CD14-positive monocyte (primary cell): ENCODE data around the gene TMX1. TPM values are rescaled to one million over a fixed set of nuclear protein-coding genes. Genes with fewer than 3 reads are reported as not detected.

Source experiments
- DNase-seq, 3 donors: peaks; one replicate each; pipeline ENCODE4 v3.0.0-alpha.2; 2011 to 2022
- H2AFZ ChIP-seq: 2 replicates; pipeline ENCODE4 v1.6.0; 2012; ENCODE audit warnings: mild to moderate bottlenecking, low read depth, low read length, inconsistent platforms; ENCODE audit not compliant: insufficient read depth, poor library complexity, severe bottlenecking
- H3K27ac ChIP-seq, 2 donors: 1 replicate in 1 of 2; 2 replicates in 1 of 2; pipeline ENCODE4 v1.5.1; 2012 to 2013; ENCODE audit warnings: low read length in 2 of 2, control low read depth in 1 of 2, inconsistent platforms in 1 of 2, low read depth in 1 of 2, mild to moderate bottlenecking in 1 of 2
- H3K27me3 ChIP-seq, 2 donors: one replicate each; pipeline versions ENCODE4 v1.6.0 to v1.6.1; 2011 to 2013; ENCODE audit warnings: low read length in 2 of 2; ENCODE audit not compliant: control insufficient read depth in 2 of 2, insufficient read depth in 2 of 2
- H3K36me3 ChIP-seq, 2 donors: replicated peaks in 1 of 2; 1 replicate in 1 of 2; 2 replicates in 1 of 2; pipeline versions ENCODE4 v1.5.1 to v1.6.1; 2012 to 2013; ENCODE audit warnings: low read length in 2 of 2, control low read depth in 1 of 2, inconsistent platforms in 1 of 2, mild to moderate bottlenecking in 1 of 2; ENCODE audit not compliant: insufficient read depth in 2 of 2, control insufficient read depth in 1 of 2
- H3K4me1 ChIP-seq, 2 donors: 1 replicate in 1 of 2; 2 replicates in 1 of 2; pipeline versions ENCODE4 v1.5.1 to v1.6.1; 2012 to 2013; ENCODE audit warnings: low read length in 2 of 2, control low read depth in 1 of 2, inconsistent platforms in 1 of 2, mild to moderate bottlenecking in 1 of 2, moderate library complexity in 1 of 2; ENCODE audit not compliant: insufficient read depth in 2 of 2, control insufficient read depth in 1 of 2
- H3K4me2 ChIP-seq: replicated peaks from 2 replicates; pipeline ENCODE3; 2012; ENCODE audit warnings: low read length, moderate library complexity, mild to moderate bottlenecking; ENCODE audit not compliant: poor library complexity, severe bottlenecking; ENCODE audit errors: extremely low read depth
- H3K4me3 ChIP-seq, 3 experiments: fragments of 200-600 bp in 1 of 3; sonication (generic) in 1 of 3; replicated peaks in 1 of 3; 1 replicate in 2 of 3; 2 replicates in 1 of 3; pipeline ENCODE4 v1.5.1; 2011 to 2013; ENCODE audit warnings: low read length in 3 of 3, mild to moderate bottlenecking in 3 of 3, control low read depth in 2 of 3, low read depth in 2 of 3, inconsistent platforms in 1 of 3, moderate library complexity in 1 of 3
- H3K79me2 ChIP-seq: 2 replicates; pipeline ENCODE4 v1.6.0; 2012; ENCODE audit warnings: mild to moderate bottlenecking, control low read depth, inconsistent platforms, low read length, moderate library complexity; ENCODE audit not compliant: insufficient read depth
- H3K9ac ChIP-seq: 2 replicates; pipeline ENCODE4 v1.6.0; 2017; ENCODE audit warnings: low read length, mild to moderate bottlenecking; ENCODE audit not compliant: insufficient read depth, poor library complexity, severe bottlenecking
- H3K9me3 ChIP-seq, 2 donors: replicated peaks in 1 of 2; 1 replicate in 1 of 2; 2 replicates in 1 of 2; pipeline versions ENCODE4 v1.5.1 to v1.6.1; 2012 to 2013; ENCODE audit warnings: low read length in 2 of 2, control low read depth in 1 of 2; ENCODE audit not compliant: control insufficient read depth in 1 of 2, insufficient read depth in 1 of 2
- H4K20me1 ChIP-seq: 2 replicates; pipeline ENCODE4 v1.6.0; 2012; ENCODE audit warnings: mild to moderate bottlenecking, low read length, control low read depth, moderate library complexity; ENCODE audit not compliant: insufficient read depth
- H3K27ac Mint-ChIP-seq, 7 donors: one replicate each; pipeline ENCODE4 v1.8.0; 2020; ENCODE audit warnings: mild to moderate bottlenecking in 7 of 7, mixed read lengths in 7 of 7, moderate library complexity in 6 of 7, inconsistent platforms in 2 of 7
- H3K27me3 Mint-ChIP-seq, 3 donors: one replicate each; pipeline ENCODE4 v1.8.0; 2021 to 2022; ENCODE audit warnings: low read depth in 3 of 3, mild to moderate bottlenecking in 3 of 3, mixed read lengths in 3 of 3, moderate library complexity in 3 of 3, inconsistent platforms in 1 of 3
- H3K36me3 Mint-ChIP-seq, 2 donors: one replicate each; pipeline ENCODE4 v1.8.0; 2020; ENCODE audit warnings: mixed read lengths in 2 of 2, inconsistent platforms in 1 of 2, mild to moderate bottlenecking in 1 of 2
- H3K4me1 Mint-ChIP-seq: one replicate; pipeline ENCODE4 v1.8.0; 2020; ENCODE audit warnings: mild to moderate bottlenecking, mixed read lengths
- H3K4me3 Mint-ChIP-seq, 2 donors: one replicate each; pipeline ENCODE4 v1.8.0; 2020; ENCODE audit warnings: mild to moderate bottlenecking in 2 of 2, mixed read lengths in 2 of 2, moderate library complexity in 1 of 2
- H3K9me3 Mint-ChIP-seq, 7 donors: one replicate each; pipeline ENCODE4 v1.8.0; 2020 to 2022; ENCODE audit warnings: mixed read lengths in 7 of 7, mild to moderate bottlenecking in 6 of 7, moderate library complexity in 6 of 7, inconsistent platforms in 2 of 7
- CTCF ChIP-seq: fragments of 200-600 bp; IDR thresholded peaks from one replicate; pipeline ENCODE4 v1.8.0; 2022; ENCODE audit warnings: antibody characterized with exemption, mild to moderate bottlenecking
- WGBS: methylation state at CpG from one replicate; pipeline ENCODE4 v1.1.5; 2013; ENCODE audit warnings: missing lambda C conversion rate; ENCODE audit not compliant: insufficient coverage; 5-methylcytosine and 5-hydroxymethylcytosine counted together
- intact Hi-C, 2 donors: fragments of 100-400 bp; cut with micrococcal nuclease; formaldehyde crosslinking; loops; one replicate each; pipeline versions ENCODE4 v1.15.0 to v1.15.1; 2023
- polyA plus RNA-seq, 3 donors: library from polyadenylated mRNA; depleted of rRNA in 1 of 3; unstranded in 2 of 3; stranded (reverse) in 1 of 3; fragments of 300-500 nt in 2 of 3; fragments of >200 nt in 1 of 3; fragmentation: Illumina TruSeq in 2 of 3; gene quantifications; 1 replicate in 2 of 3; 2 replicates in 1 of 3; pipeline ENCODE4 v1.2.3, GENCODE V29; 2012 to 2021

Gene TMX1
- polyA plus RNA-seq, 3 donors, result 9.7 to 76.8 (median 62.6) TPM

GRCh38 chr14:51260225-51260624 is 20.2 kb downstream of the TMX1 start:
- H3K79me2 ChIP-seq, result no peaks in the 10 kb centered on the region
- no peaks in the 10 kb centered on the region for H3K27me3 Mint-ChIP-seq
- peaks cover 0 to 5% (median 4%) of the 10 kb centered on the region in 7 donors for H3K9me3 Mint-ChIP-seq
- H3K4me1 ChIP-seq, result no peaks in the 10 kb centered on the region
- no peak overlapping the region for H3K4me3 Mint-ChIP-seq
- peaks cover 26 to 68% of the 10 kb centered on the region in 2 donors for H3K36me3 ChIP-seq
- H3K4me2 ChIP-seq, result no peak overlapping the region
- no peak for DNase-seq
- peaks cover 0 to 4% of the 10 kb centered on the region in 2 donors for H3K9me3 ChIP-seq
- no peak overlapping the region for H3K27ac Mint-ChIP-seq
- intact Hi-C loops, result no loop called here
- no peak overlapping the region for H2AFZ ChIP-seq
- peaks cover 39 to 67% of the 10 kb centered on the region in 2 donors for H3K36me3 Mint-ChIP-seq
- H3K4me3 ChIP-seq, result no peak overlapping the region
- H3K27me3 ChIP-seq, result no peaks in the 10 kb centered on the region
- no peak overlapping the region for H3K27ac ChIP-seq
- H3K4me1 Mint-ChIP-seq, result no peaks in the 10 kb centered on the region
- H4K20me1 ChIP-seq, result no peaks in the 10 kb centered on the region
- WGBS, result no CpG with 5 or more reads among the region's 3 CpGs
- no peak for TF ChIP-seq CTCF
- H3K9ac ChIP-seq, result no peak overlapping the region

- Mint-ChIP-seq H3K36me3 (peaks cover 36 to 64% of the 10 kb centered on the region in 2 donors), H3K4me1 (no peaks in the 10 kb centered on the region), H3K27me3 (no peaks in the 10 kb centered on the region), H3K9me3 (peaks cover 0 to 5% (median 4%) of the 10 kb centered on the region in 7 donors), H3K27ac (no peak overlapping the region), H3K4me3 (no peak overlapping the region)
- Histone ChIP-seq H3K9me3 (peaks cover 0 to 4% of the 10 kb centered on the region in 2 donors), H4K20me1 (no peaks in the 10 kb centered on the region), H3K9ac (no peak overlapping the region), H3K4me1 (no peaks in the 10 kb centered on the region), H3K27ac (no peak overlapping the region), H2AFZ (no peak overlapping the region), H3K36me3 (peaks cover 19 to 59% of the 10 kb centered on the region in 2 donors), H3K27me3 (no peaks in the 10 kb centered on the region), H3K4me2 (no peak overlapping the region), H3K79me2 (no peaks in the 10 kb centered on the region), H3K4me3 (no peak overlapping the region)
- TF ChIP-seq CTCF, result no peak
- WGBS, result 100% methylated on average over 1 of the region's 2 CpGs
- no peak for DNase-seq
- intact Hi-C loops, result no loop called here
Measured at GRCh38 chr14:51261151-51261550, 21.1 kb downstream of the TMX1 start.
